Measurements from ENCODE around the gene PCDHB15.

PCDHB15 gene

GRCh38 chr5:141261238-141261546 is 16.0 kb downstream of the PCDHB15 start:
- TF ChIP-seq MAX (IDR thresholded peaks at IDR 0.05; ENCODE audit: low read depth, low read length): no peak
- DNase-seq (ENCODE audit: low read depth): no peak
- H3K4me3 ChIP-seq (ENCODE audit: low read depth, low read length): no peak overlapping the region

GRCh38 chr5:141269195-141269594 is 24.0 kb downstream of the PCDHB15 start:
- H3K4me3 ChIP-seq (ENCODE audit: low read depth, low read length): no peak overlapping the region
- no peak for DNase-seq (ENCODE audit: low read depth)

GRCh38 chr5:141272906-141273305 is 27.7 kb downstream of the PCDHB15 start:
- TF ChIP-seq CTCF (IDR thresholded peaks at IDR 0.05; ENCODE audit: low read depth, low read length): peak; percentile 25
- no peak for TF ChIP-seq MYC (IDR thresholded peaks at IDR 0.05; ENCODE audit: low read depth, low read length)
- TF ChIP-seq POLR2A (IDR thresholded peaks at IDR 0.05; ENCODE audit: extremely low read depth, insufficient read length): no peak
- H3K4me3 ChIP-seq (ENCODE audit: low read depth, low read length): no peak overlapping the region
- DNase-seq (ENCODE audit: low read depth): peak; percentile 24

More at GRCh38 chr5:141269195-141269594, 24.0 kb downstream of the PCDHB15 start:
- TF ChIP-seq POLR2A (IDR thresholded peaks at IDR 0.05; ENCODE audit: extremely low read depth, insufficient read length) (no peak), CTCF (IDR thresholded peaks at IDR 0.05; ENCODE audit: low read depth, low read length) (no peak), MAX (IDR thresholded peaks at IDR 0.05; ENCODE audit: low read depth, low read length) (no peak), MYC (IDR thresholded peaks at IDR 0.05; ENCODE audit: low read depth, low read length) (no peak)

GRCh38 chr5:141298376-141298775 is 53.2 kb downstream of the PCDHB15 start:
- H3K4me3 ChIP-seq (ENCODE audit: low read depth, low read length): no peak overlapping the region
- no peak for DNase-seq (ENCODE audit: low read depth)
- no peak for TF ChIP-seq POLR2A (IDR thresholded peaks at IDR 0.05; ENCODE audit: extremely low read depth, insufficient read length)
- TF ChIP-seq MYC (IDR thresholded peaks at IDR 0.05; ENCODE audit: low read depth, low read length): no peak
- no peak for TF ChIP-seq CTCF (IDR thresholded peaks at IDR 0.05; ENCODE audit: low read depth, low read length)
- TF ChIP-seq MAX (IDR thresholded peaks at IDR 0.05; ENCODE audit: low read depth, low read length): no peak

Data from NB4 (cell line).